CD1c-positive myeloid dendritic cell (primary cell): ENCODE measurements around the gene MAP6.
A peak's percentile ranks its signal among the peaks of the same experiment; 100 is the strongest.

Experiments used
- DNase-seq: peaks from one replicate; pipeline ENCODE4 v3.0.0-alpha.2; 2016; ENCODE audit errors: extremely low spot score

The MAP6 gene

DNA sequence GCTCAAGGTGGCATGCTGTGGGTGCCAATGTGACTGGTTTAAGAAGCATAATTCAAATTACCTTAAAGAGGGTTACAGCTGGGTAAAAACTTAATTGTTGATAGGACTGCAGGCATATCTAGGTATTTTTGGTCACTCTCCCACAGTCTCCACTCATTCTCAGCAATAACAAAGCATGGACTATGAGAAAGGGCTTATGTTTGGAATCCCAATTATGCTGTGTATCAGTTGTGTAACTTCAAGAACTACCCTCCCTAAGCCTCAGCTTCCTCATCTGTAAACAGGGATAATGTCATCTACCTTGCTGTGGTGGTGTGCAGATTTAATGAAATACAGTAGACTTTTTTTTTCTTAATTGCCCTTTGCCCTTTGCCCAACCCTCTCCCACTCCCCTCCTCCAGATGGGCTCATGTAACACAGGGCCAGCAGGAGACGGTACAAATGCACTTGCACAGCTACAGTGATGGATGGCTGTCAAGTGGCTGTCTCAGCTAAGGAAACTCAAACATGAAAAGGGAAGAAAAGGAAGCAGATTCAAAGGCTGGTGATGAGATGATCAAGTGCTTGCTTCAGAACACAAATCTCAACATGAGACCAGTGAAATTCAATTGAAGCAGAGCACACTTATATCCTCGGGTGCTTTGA, 37.6 kb downstream of the MAP6 start:
- no peak for DNase-seq

DNA sequence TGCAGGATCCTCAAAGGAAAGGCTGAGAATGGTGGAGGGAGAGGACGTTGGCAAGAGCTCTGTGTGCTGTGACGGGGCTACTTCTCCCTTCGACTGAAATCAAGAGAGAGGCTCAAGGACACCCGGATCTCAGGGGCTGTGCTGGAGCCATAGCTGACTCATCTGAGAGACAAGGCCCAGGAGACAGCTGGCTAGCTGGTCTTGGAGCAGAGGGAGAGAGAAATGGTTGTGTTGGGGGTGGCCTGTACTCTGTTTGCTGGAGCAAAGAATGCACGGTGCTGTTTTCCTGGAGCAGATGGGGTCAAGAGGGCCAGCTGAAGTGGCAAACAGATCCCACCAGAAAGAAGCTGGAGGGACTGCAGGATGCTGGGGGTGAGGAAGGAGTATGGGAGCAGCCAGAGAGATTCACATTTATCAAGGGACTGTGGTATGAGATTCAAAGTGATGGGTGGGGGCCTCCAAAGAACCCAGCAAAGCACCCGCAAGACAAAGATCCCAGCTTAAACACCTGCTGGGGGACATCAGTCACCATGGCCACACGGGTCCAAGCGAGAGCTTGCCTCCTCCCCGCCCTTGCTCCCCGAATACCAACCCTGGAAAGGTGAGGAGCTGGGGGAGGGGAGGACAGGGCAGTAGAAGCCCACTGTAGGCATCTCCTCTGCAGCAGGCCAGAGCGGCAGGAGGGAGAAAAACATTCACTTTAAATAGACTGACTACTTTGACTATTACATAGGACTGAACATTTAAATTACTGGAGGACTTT, 40.8 kb downstream of the MAP6 start:
- no peak for DNase-seq

DNA sequence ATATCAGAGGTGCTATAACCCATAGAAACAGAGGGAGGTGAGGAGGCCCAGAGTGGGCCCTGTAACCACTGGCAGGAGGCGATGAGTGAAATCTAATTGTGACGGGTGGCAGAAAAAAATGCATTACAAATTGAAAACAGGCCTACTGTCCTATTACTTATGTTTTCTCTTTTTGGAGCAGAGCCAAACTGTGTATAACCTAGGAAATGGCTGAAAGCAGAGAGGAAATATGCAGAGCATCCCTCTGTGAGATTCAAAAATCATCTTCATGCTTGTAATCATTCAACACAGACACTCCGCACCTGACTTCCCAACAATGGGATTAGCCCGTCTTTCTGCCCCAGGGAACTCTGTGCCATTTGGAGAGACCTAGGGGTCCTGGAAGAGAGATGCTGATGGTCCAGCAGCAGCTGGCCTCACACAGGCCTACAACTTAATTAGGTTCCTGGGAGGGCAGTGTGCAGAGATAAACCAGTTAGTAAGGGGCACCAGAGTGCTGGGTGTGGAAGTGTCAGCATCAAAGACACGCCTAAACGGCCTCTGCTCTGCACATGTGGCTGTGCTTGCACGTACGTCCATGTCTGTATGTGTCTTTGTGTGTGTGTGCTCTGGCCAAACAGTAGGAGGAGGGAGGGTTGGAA, 41.8 kb downstream of the MAP6 start:
- no peak for DNase-seq

DNA sequence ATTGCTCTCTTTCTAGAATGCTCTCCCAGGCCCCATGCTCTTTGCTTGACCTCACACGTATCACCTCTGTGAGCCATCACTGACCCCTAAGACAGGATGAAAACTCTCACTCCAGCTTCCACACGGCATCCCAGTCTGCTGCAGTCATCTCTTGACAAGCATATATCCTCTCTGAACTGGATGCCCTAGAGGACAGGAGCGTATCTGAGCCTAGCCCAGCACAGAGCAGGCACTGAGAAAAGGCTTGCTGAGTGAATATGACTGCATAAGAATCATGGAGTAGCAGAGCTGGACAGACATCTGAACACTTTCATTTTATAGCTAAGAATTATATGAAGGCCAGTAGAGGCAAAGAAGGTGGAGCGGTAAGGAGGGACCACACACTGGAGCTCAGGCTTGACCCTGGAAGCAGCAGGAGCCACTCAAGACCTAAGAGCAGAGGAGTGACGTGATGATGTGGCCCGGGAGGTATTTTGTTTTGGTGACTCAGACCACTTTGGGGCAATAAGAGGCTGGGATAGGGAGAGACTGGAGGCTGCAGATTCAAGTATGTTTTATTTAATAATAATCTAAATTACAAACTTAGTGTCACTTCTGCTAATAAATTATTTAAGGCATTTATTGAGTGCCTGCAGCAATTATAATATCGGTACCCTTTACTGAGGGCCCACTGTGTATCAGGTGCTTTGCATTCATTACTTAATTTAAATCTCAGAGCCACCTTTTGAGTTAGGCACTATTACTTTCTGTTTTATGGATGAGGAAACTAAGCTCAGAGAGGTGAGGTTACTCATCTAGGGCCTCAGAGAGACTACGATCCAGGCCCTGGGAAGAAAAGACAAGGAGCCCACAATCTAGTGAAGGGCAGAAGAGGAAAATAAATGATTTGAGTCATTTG, 42.6 kb downstream of the MAP6 start:
- no peak for DNase-seq

DNA sequence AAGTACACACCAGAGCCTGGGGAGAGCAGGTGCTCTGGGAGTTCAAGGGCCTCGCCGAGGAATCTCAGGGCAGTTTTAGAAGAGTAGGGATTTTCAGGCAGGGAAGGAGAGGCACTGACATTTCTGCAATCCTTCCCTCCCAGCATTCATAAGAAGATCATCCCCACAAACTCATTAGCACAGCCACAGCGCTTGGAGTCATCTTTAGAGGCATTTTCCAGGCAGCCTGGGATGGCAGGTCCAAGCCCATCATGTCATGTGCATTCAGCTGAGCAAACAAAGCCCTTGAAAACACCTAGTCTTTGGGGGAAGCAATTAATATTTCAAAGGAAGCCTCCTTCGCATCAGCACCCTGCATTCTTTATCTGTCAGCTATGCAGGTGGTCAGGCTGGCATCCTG, 43.8 kb downstream of the MAP6 start:
- DNase-seq = no peak

DNA sequence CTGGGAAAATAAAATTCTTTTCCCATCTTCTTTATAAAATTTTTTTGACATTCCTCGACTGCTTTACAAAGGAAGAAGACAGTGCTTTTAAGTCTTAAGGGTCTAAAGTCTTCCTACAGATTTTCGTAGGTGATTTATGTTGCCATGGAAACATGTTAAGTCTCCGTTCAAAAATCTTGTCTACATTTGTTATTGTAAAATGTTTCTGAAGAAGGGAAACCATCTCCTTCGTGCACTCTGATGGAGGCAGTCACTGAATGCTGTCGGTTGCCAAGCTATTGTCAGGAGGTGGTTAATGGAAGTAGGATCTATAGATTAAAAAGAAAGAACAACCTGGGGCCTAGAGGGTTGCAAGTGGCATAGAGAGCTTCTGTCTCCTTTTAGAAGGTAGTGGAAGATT, 52.6 kb downstream of the MAP6 start:
- DNase-seq = no peak

DNA sequence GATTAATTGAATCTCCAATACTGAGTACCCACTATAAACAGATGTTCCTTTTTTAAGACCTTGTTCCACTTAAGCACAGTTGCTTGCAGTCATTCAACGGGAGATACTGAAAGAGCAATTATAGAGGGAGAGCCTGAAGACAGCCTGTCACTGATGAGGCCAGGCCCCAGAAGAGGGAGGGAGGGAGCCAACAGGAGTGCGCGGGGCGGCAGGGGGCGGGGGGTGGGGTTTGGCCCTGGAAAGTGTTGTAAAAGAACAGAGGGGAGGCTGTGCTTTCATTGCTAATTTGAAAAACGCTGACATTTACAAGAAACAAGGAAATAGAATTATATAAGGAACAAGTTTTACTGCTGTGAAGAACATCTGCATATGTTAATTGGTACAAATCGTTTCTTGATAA, 53.1 kb downstream of the MAP6 start:
- no peak for DNase-seq

DNA sequence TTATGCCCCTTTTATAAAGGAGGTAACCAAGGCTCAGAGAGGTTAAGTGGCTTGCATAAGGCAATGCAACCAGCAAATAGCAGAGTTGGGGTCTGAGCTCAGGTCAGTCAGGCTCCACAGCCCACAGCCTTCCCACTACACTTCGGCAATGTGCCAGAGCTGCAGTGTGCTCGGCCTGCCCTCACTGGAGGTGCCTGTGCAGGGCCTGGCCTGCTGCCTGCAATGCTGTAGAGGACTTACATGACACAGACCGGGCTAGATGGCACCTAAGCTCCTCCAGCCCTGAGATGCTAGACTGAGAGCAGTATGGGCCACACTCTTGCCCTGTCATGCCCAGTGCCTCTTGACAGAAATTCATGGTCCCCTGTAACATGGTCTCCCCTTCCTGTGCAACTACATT, 57.0 kb downstream of the MAP6 start:
- no peak for DNase-seq

DNA sequence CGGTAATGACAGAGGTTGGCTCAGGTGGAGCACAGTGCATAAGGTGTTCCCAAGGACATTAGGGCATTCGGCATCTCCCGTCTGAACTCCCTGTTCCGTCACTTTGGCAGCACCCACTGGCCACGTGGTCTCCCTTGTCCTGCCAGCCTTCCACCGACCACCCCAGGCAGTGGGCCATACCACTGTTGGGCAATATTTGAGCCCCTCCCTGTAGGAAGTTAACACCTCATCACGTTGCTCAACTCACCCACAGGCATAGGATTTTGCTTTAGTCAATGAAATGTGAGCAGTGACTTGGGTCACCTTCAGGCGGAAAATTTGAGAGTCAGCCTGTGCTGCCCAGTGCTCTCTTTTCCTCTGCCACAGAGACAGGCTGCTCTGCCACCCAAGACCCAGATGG, 62.7 kb downstream of the MAP6 start:
- DNase-seq = no peak

DNA sequence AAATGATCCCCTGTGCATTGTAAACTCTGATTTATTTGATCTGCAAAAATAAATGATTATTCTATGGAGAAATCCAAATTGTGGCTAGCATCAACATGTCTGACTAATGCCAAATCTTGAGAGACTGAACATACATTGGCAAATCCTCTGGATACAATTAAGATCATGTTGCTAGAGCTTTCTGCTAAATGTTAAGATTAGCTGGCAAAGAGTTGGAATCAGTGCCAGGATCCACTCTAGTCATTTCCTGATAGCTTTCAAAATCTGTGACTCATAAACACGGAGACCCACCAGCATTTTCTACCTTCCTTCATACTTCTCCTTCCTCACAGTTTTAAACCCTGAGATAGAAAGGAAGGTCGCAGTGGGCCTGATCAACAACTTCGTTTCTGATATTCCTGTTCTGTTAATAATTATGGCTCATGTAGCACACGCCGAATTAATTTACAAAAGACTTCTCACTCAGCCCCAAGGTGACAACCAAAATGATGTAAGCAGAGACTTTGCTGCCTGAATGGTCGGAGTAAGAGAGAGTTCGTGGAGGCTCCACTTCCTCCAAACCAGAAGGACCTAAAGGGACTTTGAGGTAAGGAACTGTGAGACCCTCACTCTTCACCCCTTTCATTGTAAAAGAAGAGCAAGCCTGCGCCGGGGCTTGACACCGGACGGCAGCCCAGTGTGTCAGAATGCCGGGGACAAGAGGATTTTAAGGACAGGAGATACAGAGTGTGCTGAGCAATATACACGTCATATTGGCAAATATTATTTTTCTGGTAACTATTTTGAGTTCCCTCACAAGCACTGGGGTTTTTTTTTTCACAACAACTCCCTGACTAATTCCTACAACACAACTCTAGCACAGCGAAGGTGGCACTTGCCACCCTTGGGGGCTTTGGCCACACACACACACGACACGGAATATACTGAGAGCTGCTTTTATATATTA, 64.8 kb downstream of the MAP6 start:
- DNase-seq = peak; percentile 16

DNA sequence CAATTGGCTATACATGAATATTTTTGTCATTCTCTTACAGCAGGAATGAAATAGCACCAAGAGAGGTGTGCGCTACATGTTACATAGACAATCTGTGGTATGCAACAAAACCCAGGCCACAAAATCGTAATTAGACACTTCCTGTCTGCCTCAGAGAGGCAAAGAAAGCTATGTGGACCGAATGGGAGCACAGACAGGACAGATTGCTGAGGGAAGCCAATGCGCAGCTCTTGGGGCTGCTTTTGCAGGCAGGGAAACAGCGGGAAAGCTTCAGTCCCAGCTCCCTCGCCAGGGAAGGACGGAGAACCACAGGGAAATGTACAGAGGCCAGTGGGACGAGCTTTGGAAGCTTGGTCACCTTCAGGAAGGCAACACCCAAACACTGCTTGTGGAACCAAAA, 65.9 kb downstream of the MAP6 start:
- no peak for DNase-seq

DNA sequence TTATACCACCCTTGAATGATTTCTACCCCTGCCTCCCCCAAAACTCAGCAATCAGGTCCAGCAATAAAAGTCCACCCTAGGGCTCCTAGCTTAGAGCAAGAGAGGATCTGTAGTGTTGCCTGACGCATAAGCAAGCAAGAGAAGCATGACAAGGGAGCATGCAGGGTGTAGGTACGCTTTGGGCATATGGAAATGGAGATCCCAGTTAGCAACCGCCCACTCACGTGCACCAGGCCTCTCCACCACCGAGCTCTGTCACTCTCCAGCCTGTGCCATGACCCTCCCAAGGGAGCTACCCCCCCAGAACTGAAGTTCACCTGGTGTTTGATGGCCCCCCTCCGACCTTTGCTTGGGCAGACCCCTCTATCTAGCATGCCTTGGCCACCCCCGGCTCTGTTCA, 67.3 kb downstream of the MAP6 start:
- no peak for DNase-seq

DNA sequence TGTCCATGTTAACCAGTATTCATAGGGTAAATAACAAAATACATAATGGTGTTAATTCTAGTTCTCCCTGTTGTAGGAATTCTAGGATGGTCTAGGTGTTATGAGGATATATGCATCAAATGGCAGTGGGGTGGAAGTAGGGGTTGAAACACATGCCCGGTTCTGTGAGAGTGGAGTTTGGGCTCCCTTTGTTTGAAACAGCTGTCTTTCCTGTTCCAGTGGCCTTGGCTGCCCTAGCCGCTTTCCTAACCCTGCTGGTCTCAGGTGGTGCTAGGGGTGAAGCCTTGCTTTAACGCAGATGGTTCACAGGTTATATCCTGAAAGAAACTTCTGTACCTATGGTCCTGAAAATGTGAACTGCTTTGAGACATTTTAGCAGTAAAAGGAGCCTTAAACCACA, 68.5 kb downstream of the MAP6 start:
- no peak for DNase-seq

DNA sequence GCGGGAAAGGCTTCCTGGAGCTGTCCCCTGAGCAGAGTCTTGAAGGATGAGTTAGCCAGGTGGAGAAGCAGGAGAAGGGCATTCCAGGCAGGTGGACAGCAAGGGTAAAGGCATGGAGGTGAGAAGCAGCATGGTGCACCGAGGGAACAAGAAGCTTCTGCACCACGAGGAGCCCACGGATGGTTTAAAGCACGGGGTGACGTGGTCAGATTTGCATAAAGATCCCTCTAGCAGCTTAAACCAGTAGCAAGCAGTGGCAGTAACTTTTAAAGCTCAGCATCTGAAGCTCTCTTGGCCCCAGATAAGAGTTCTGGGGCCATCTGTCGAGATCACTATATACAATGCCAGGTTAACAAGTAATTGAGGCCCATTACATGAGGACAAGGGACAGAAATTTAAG, 69.9 kb downstream of the MAP6 start:
- no peak for DNase-seq

DNA sequence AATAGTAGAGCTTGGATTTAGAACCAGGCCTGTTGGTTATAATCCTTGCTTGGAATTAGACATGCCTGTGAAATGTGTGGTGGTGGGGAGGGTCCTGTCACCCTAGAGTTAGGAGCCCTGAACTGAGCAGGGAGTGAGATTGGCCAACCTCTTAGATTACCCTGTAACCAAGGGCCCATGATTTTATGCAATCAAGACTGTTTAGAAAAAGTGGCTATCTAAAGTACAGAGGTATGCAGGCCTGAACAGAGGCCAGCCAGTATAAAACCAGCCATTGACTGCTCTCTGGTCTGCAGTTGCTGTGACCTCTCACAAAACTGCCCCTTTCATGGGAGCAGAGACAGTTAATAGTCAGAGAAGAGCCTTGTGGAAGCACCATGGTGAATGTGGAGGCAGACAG, 70.6 kb downstream of the MAP6 start:
- DNase-seq = no peak

DNA sequence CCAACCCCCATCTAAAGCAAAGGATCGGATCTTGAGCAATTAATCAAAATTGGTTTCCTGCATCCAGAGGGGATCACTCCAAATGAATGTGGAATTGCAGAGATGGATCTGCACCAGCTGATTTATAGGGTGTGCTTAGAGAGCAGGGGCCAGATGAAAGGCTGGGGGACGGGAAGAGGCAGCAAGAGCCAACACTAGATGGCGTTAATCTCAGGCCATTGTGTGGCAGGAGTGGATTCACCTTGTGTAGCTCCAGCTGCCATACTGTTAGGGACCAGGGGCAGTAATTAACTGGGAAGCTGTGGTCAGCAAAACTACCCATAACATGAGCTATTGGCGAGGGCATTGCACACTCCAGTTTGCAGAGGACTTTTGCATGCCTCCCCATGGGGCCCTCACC, 71.2 kb downstream of the MAP6 start:
- DNase-seq = peak; percentile 27

DNA sequence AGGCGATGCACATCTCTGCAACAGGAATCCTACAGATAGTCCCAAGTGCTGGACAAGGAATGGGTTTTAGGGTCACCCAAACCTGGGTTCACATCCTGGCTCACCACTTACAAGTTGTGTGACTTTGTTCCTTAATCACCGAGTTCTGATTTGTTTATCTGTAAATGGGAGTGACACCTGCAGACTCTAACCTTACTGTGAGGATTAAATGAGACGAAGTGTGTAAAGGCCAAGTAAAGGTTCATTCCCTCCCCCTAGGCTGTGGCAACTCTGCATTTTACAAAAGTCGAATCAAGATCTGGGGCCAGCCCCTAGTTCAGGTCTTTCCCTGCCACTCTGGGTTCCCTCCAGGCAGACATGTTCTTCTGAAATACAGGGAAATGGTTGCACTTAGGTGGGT, 71.9 kb downstream of the MAP6 start:
- DNase-seq = no peak

DNA sequence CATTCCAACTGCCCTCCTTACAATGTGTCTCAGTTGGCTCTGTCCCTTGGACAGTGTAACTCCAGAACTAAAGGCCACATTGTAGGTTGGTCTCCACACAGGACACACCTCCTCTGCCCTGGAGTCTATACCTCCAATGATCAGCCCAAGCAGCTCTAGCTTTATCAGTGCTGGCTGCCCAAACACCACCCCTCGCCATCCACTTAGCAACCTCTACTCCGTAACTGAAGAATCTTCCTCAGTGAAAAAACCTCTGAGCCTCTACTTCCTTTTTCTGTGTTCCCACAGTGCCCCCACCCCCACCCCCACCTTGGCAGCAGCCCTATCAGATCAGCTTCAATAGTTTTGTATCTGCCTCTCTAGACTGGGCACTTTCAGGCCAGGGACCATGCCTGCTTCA, 73.4 kb downstream of the MAP6 start:
- DNase-seq = no peak

DNA sequence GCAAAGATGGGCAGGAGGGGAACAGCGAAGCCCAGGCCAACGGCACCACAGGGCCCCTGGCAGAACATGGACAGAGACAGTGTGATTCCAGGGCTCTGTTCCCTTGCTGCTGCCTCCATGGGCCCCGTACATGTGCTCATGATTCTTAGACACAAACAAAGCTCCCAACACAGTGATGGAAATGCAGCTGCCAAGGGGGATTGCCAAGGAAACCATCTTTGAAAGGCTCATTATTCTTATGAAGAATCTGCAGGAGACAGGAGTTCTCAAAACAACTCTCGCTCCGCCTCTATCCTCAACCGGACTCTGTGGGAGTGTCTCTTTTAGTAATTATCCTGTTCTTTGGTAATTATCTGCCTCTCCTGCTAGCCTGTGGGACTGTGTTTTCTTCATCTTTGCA, 74.6 kb downstream of the MAP6 start:
- DNase-seq = no peak

DNA sequence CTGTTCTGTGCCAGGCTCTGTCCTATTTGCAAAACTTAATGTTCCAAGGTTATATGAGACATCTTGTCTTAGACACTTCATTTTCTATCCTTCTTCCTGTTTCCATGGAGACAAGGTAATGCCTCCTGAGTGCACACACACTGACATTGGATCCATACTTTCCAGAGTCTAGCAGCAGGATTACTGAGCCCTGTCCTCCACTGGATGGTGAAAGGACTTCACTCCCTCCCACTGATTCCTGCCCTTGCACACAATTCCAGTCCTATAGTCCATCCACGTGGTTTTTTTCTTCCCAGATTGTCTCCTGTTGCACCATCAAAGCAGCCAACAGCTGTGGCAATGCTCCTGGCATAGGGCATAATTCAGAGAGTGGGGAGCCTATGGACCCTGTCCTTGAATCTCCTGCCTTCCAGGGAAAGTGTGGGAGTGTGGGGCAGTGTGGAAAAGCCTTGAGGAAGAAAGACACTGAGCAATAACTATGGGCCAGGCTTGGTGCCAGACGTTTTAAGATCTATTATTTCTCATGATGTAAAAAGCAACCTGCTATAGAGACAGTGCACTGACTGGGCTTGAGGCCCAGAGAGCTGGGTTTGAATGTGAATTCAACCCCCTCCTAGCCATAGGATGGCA, 75.4 kb downstream of the MAP6 start:
- DNase-seq = no peak

DNA sequence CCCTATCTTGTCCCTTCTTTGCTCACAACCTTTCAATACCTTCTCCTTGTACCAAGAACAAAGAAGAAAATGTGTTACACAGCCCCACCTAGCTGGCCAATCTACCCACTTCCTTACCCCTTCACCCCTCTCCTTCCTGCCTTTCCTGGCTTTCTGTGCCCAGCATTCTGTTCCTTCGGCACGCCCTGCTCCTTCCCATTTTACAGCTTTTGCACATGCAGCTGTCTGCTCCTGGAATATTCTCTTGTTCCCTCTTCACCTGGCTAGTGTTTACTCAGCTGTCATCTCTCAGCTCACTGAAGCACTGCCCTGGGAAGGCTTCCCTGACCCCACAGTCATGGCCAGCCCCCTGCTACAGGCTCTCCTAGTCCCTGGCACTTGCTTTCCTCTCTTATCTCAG, 76.1 kb downstream of the MAP6 start:
- DNase-seq = no peak
